Small intestine (tissue), 7 donors: ENCODE measurements around the gene CUL7. TPM values are rescaled to one million over a fixed set of nuclear protein-coding genes. Genes with fewer than 3 reads are reported as not detected.
A peak's percentile ranks its signal among the peaks of the same experiment; 100 is the strongest.

Experiments used
- DNase-seq, 2 donors: peaks; one replicate each; pipeline versions ENCODE4 v3.0.0 to v3.0.0-alpha.2; 2013
- FAIRE-seq: peaks from 2 replicates; lab custom pipeline; 2012; peaks lifted over from hg19 to GRCh38; lab: Jason Lieb, UNC
- H3K27ac ChIP-seq, 3 donors: one replicate each; pipeline ENCODE4 v1.5.1; 2013; ENCODE audit warnings: low read length in 2 of 3, mild to moderate bottlenecking in 2 of 3, control low read depth in 1 of 3, inconsistent platforms in 1 of 3, low read depth in 1 of 3, moderate library complexity in 1 of 3
- H3K27me3 ChIP-seq, 3 donors: one replicate each; pipeline ENCODE4 v1.6.1; 2013; ENCODE audit warnings: low read length in 3 of 3, inconsistent platforms in 1 of 3; ENCODE audit not compliant: control insufficient read depth in 3 of 3, insufficient read depth in 3 of 3
- H3K36me3 ChIP-seq, 3 donors: one replicate each; pipeline ENCODE4 v1.6.1; 2013; ENCODE audit warnings: low read length in 3 of 3, inconsistent platforms in 1 of 3, low read depth in 1 of 3, mild to moderate bottlenecking in 1 of 3, moderate library complexity in 1 of 3; ENCODE audit not compliant: control insufficient read depth in 3 of 3, insufficient read depth in 2 of 3
- H3K4me1 ChIP-seq, 3 donors: one replicate each; pipeline ENCODE4 v1.6.1; 2013; ENCODE audit warnings: low read length in 2 of 3, inconsistent platforms in 1 of 3, low read depth in 1 of 3, mild to moderate bottlenecking in 1 of 3, moderate library complexity in 1 of 3; ENCODE audit not compliant: control insufficient read depth in 3 of 3, insufficient read depth in 2 of 3
- H3K4me3 ChIP-seq, 3 donors: one replicate each; pipeline ENCODE4 v1.5.1; 2013; ENCODE audit warnings: low read length in 3 of 3, control low read depth in 1 of 3, inconsistent platforms in 1 of 3, low read depth in 1 of 3, mild to moderate bottlenecking in 1 of 3, moderate library complexity in 1 of 3
- H3K9me3 ChIP-seq, 2 donors: one replicate each; pipeline ENCODE4 v1.6.1; 2013; ENCODE audit warnings: low read depth in 1 of 2, low read length in 1 of 2; ENCODE audit not compliant: control insufficient read depth in 2 of 2, insufficient read depth in 1 of 2
- WGBS, 3 donors: extraction: QIAGEN DNeasy Blood & Tissue Kit; methylation state at CpG; one replicate each; pipeline ENCODE4 v1.1.7; 2013; 5-methylcytosine and 5-hydroxymethylcytosine counted together
- polyA plus RNA-seq, 4 donors: library from polyadenylated mRNA; stranded (reverse) in 3 of 4; unstranded in 1 of 4; fragments of 200-250 nt in 3 of 4; fragments of 120-200 nt in 1 of 4; gene quantifications; one replicate each; pipeline versions ENCODE4 v1.2.1 to v1.2.3, GENCODE V29; 2013
- donor health status: healthy with polysubstance abuse.
- donor health status: control.
- donor health status: control.
- donor health status: Bipolar disorder and iron deficiency.
- donor health status: healthy.

Gene CUL7
- polyA plus RNA-seq, 4 donors: 5.7 to 41.8 (median 6.7) TPM

GRCh38 chr6:43075670-43076463 is 22.2 kb upstream of the CUL7 start, which contains the start of gene PTK7:
Gene PTK7, plus strand, starts transcription at chr6:43076314. Its CDS starts 175 bp downstream, at chr6:43076489.
- DNase-seq (peak in 1 of 2 donors; percentile 72), FAIRE-seq (no peak)
- Histone ChIP-seq H3K9me3 (no peaks in the 10 kb centered on the region), H3K27me3 (peaks cover 0 to 2% (median 0%) of the 10 kb centered on the region in 3 donors), H3K4me3 (peak within 1 kb of the TSS; percentile 39 to 82 (median 51)), H3K36me3 (peaks cover 3 to 45% (median 13%) of the 10 kb centered on the region in 3 donors), H3K4me1 (peaks cover 0 to 27% (median 0%) of the 10 kb centered on the region in 3 donors), H3K27ac (peak within 1 kb of the TSS in 2 of 3 donors; percentile 36 to 68)
- 3 to 13% (median 6%) methylated on average over 20 to 60 of the region's 60 CpGs for WGBS, 3 donors

- no peak for FAIRE-seq
- H3K4me3 ChIP-seq: no peak overlapping the region
- 68 to 83% (median 73%) methylated on average over 6 of the region's 6 CpGs for WGBS, 3 donors
- no peak for DNase-seq
- no peaks in the 10 kb centered on the region for H3K9me3 ChIP-seq
- H3K36me3 ChIP-seq: peaks cover 3 to 53% (median 20%) of the 10 kb centered on the region in 3 donors
- peak overlapping the region in 1 of 3 donors; percentile 68 for H3K27ac ChIP-seq
- peaks cover 0 to 2% (median 0%) of the 10 kb centered on the region in 3 donors for H3K27me3 ChIP-seq
- H3K4me1 ChIP-seq: peaks cover 0 to 30% (median 0%) of the 10 kb centered on the region in 3 donors
These were observed 21.4 kb upstream of the CUL7 start for GRCh38 chr6:43074847-43075669.

- FAIRE-seq (no peak), DNase-seq (peak; percentile 23 to 65)
- peaks cover 3 to 80% (median 33%) of the 10 kb centered on the region in 3 donors for H3K36me3 ChIP-seq
These were observed 16.5 kb upstream of the CUL7 start for GRCh38 chr6:43070028-43070632.

GRCh38 chr6:43062818-43063217 is 9.2 kb upstream of the CUL7 start:
- Histone ChIP-seq H3K27ac (no peak overlapping the region), H3K4me1 (peaks cover 0 to 30% (median 0%) of the 10 kb centered on the region in 3 donors), H3K27me3 (no peaks in the 10 kb centered on the region), H3K4me3 (no peak overlapping the region), H3K36me3 (peaks cover 0 to 60% (median 16%) of the 10 kb centered on the region in 3 donors), H3K9me3 (no peaks in the 10 kb centered on the region)
- FAIRE-seq: no peak
- 92 to 95% (median 93%) methylated on average over 12 of the region's 12 CpGs for WGBS, 3 donors
- no peak for DNase-seq

More at GRCh38 chr6:43070028-43070632, 16.5 kb upstream of the CUL7 start:
- Histone ChIP-seq H3K4me3 (no peak overlapping the region), H3K27ac (no peak overlapping the region), H3K4me1 (peaks cover 0 to 5% (median 0%) of the 10 kb centered on the region in 3 donors), H3K9me3 (no peaks in the 10 kb centered on the region), H3K27me3 (no peaks in the 10 kb centered on the region)
- 63 to 64% (median 64%) methylated on average over 6 of the region's 6 CpGs for WGBS, 3 donors

GRCh38 chr6:43061861-43062260 is 8.2 kb upstream of the CUL7 start:
- FAIRE-seq (no peak), DNase-seq (peak in 1 of 2 donors; percentile 14)
- Histone ChIP-seq H3K36me3 (peaks cover 0 to 63% (median 15%) of the 10 kb centered on the region in 3 donors), H3K27me3 (no peaks in the 10 kb centered on the region), H3K27ac (peak overlapping the region in 1 of 3 donors; percentile 96), H3K4me3 (peak overlapping the region in 2 of 3 donors; percentile 72 to 92), H3K4me1 (peaks cover 0 to 31% (median 0%) of the 10 kb centered on the region in 3 donors), H3K9me3 (no peaks in the 10 kb centered on the region)
- WGBS, 3 donors: 47 to 70% (median 51%) methylated on average over 2 of the region's 2 CpGs

GRCh38 chr6:43060755-43061633 is 7.3 kb upstream of the CUL7 start:
- 43 to 74% (median 63%) methylated on average over 12 of the region's 12 CpGs for WGBS, 3 donors
- H3K36me3 ChIP-seq: peaks cover 0 to 59% (median 7%) of the 10 kb centered on the region in 3 donors
- H3K9me3 ChIP-seq: no peaks in the 10 kb centered on the region
- DNase-seq (peak in 1 of 2 donors; percentile 15), FAIRE-seq (no peak)
- H3K4me1 ChIP-seq: peaks cover 0 to 31% (median 0%) of the 10 kb centered on the region in 3 donors
- H3K4me3 ChIP-seq: peak overlapping the region in 2 of 3 donors; percentile 72 to 92
- peak overlapping the region; percentile 65 to 96 (median 75) for H3K27ac ChIP-seq
- no peaks in the 10 kb centered on the region for H3K27me3 ChIP-seq

- no peaks in the 10 kb centered on the region for H3K27me3 ChIP-seq
- 5 to 10% (median 10%) methylated on average over 15 of the region's 15 CpGs for WGBS, 3 donors
- H3K4me3 ChIP-seq: peak overlapping the region; percentile 18 to 92 (median 72)
- no peaks in the 10 kb centered on the region for H3K9me3 ChIP-seq
- DNase-seq (peak; percentile 89 to 96), FAIRE-seq (no peak)
- peaks cover 0 to 61% (median 4%) of the 10 kb centered on the region in 3 donors for H3K36me3 ChIP-seq
- H3K27ac ChIP-seq: peak overlapping the region; percentile 75 to 96 (median 95)
- peaks cover 0 to 31% (median 0%) of the 10 kb centered on the region in 3 donors for H3K4me1 ChIP-seq
These were observed 6.5 kb upstream of the CUL7 start for GRCh38 chr6:43060034-43060754.
